ENCODE measurements around the gene CACNA1G. TPM values are rescaled to one million over a fixed set of nuclear protein-coding genes. Genes with fewer than 3 reads are reported as not detected.
A peak's percentile ranks its signal among the peaks of the same experiment; 100 is the strongest.

The CACNA1G gene
- total RNA-seq, 1 donor from 2014 or later: 0.27 TPM

- H3K36me3 Mint-ChIP-seq (ENCODE audit: low read depth, unreplicated experiment): no peaks in the 10 kb centered on the region
Measured at GRCh38 chr17:50647187-50647586, 86.7 kb downstream of the CACNA1G start.

GRCh38 chr17:50649042-50649908, 88.8 kb downstream of the CACNA1G start:
- Histone ChIP-seq H3K79me2 (ENCODE audit: insufficient read depth, low read length) (no peaks in the 10 kb centered on the region), H3K27ac (ENCODE audit: low read depth, low read length) (no peak overlapping the region), H3K9ac (ENCODE audit: low read length) (no peak overlapping the region), H3K36me3 (ENCODE audit: insufficient read depth, low read length) (no peaks in the 10 kb centered on the region), H3K27me3 (ENCODE audit: insufficient read depth, low read length) (no peaks in the 10 kb centered on the region), H4K20me1 (ENCODE audit: insufficient read depth, low read length) (no peaks in the 10 kb centered on the region), H3K4me2 (ENCODE audit: low read length) (no peak overlapping the region), H3K9me3 (ENCODE audit: insufficient read depth, low read depth, low read length) (no peaks in the 10 kb centered on the region), H3K4me1 (ENCODE audit: insufficient read depth, low read length) (no peaks in the 10 kb centered on the region), H3K4me3 (ENCODE audit: insufficient read depth, low read depth, low read length) (no peak overlapping the region), H2AFZ (ENCODE audit: low read depth, low read length) (no peak overlapping the region)
- H3K4me3 Mint-ChIP-seq (ENCODE audit: unreplicated experiment): no peak overlapping the region
- H3K4me1 Mint-ChIP-seq (ENCODE audit: low read depth, unreplicated experiment): no peaks in the 10 kb centered on the region
- H3K36me3 Mint-ChIP-seq (ENCODE audit: low read depth, unreplicated experiment): no peaks in the 10 kb centered on the region
- no peak for DNase-seq (ENCODE audit: low read depth)
- H3K27me3 Mint-ChIP-seq (ENCODE audit: low read depth, unreplicated experiment): peaks cover 12% of the 10 kb centered on the region
- no peak for TF ChIP-seq EZH2 (IDR thresholded peaks at IDR 0.05; ENCODE audit: insufficient read depth, low read length)
- TF ChIP-seq CTCF (IDR thresholded peaks at IDR 0.05; ENCODE audit: insufficient read depth, low read depth, low read length): no peak
- no peak overlapping the region for H3K27ac Mint-ChIP-seq (ENCODE audit: unreplicated experiment)
- peaks cover 2% of the 10 kb centered on the region for H3K9me3 Mint-ChIP-seq (ENCODE audit: unreplicated experiment)
- FAIRE-seq: no peak

More at GRCh38 chr17:50647187-50647586, 86.7 kb downstream of the CACNA1G start:
- Histone ChIP-seq H3K4me2 (ENCODE audit: low read length) (no peak overlapping the region), H3K36me3 (ENCODE audit: insufficient read depth, low read length) (no peaks in the 10 kb centered on the region), H3K27ac (ENCODE audit: low read depth, low read length) (no peak overlapping the region), H3K79me2 (ENCODE audit: insufficient read depth, low read length) (no peaks in the 10 kb centered on the region), H3K27me3 (ENCODE audit: insufficient read depth, low read length) (no peaks in the 10 kb centered on the region), H3K4me1 (ENCODE audit: insufficient read depth, low read length) (no peaks in the 10 kb centered on the region), H3K4me3 (ENCODE audit: insufficient read depth, low read depth, low read length) (no peak overlapping the region), H2AFZ (ENCODE audit: low read depth, low read length) (no peak overlapping the region), H3K9me3 (ENCODE audit: insufficient read depth, low read depth, low read length) (no peaks in the 10 kb centered on the region), H4K20me1 (ENCODE audit: insufficient read depth, low read length) (no peaks in the 10 kb centered on the region), H3K9ac (ENCODE audit: low read length) (no peak overlapping the region)
- H3K27ac Mint-ChIP-seq (ENCODE audit: unreplicated experiment): no peak overlapping the region
- peaks cover 2% of the 10 kb centered on the region for H3K9me3 Mint-ChIP-seq (ENCODE audit: unreplicated experiment)
- H3K4me1 Mint-ChIP-seq (ENCODE audit: low read depth, unreplicated experiment): no peaks in the 10 kb centered on the region
- H3K27me3 Mint-ChIP-seq (ENCODE audit: low read depth, unreplicated experiment): peaks cover 14% of the 10 kb centered on the region
- peak overlapping the region; percentile 35 for H3K4me3 Mint-ChIP-seq (ENCODE audit: unreplicated experiment)
- FAIRE-seq (no peak), DNase-seq (ENCODE audit: low read depth) (no peak)
- TF ChIP-seq CTCF (IDR thresholded peaks at IDR 0.05; ENCODE audit: insufficient read depth, low read depth, low read length) (no peak), EZH2 (IDR thresholded peaks at IDR 0.05; ENCODE audit: insufficient read depth, low read length) (no peak)

- DNase-seq (ENCODE audit: low read depth) (no peak), FAIRE-seq (no peak)
- Histone ChIP-seq H2AFZ (ENCODE audit: low read depth, low read length) (no peak overlapping the region), H3K4me2 (ENCODE audit: low read length) (no peak overlapping the region), H3K9me3 (ENCODE audit: insufficient read depth, low read depth, low read length) (no peaks in the 10 kb centered on the region), H3K27ac (ENCODE audit: low read depth, low read length) (no peak overlapping the region), H3K4me3 (ENCODE audit: insufficient read depth, low read depth, low read length) (no peak overlapping the region), H3K4me1 (ENCODE audit: insufficient read depth, low read length) (no peaks in the 10 kb centered on the region), H3K27me3 (ENCODE audit: insufficient read depth, low read length) (no peaks in the 10 kb centered on the region), H3K9ac (ENCODE audit: low read length) (no peak overlapping the region), H4K20me1 (ENCODE audit: insufficient read depth, low read length) (no peaks in the 10 kb centered on the region), H3K36me3 (ENCODE audit: insufficient read depth, low read length) (no peaks in the 10 kb centered on the region), H3K79me2 (ENCODE audit: insufficient read depth, low read length) (no peaks in the 10 kb centered on the region)
- no peaks in the 10 kb centered on the region for H3K9me3 Mint-ChIP-seq (ENCODE audit: unreplicated experiment)
- H3K27me3 Mint-ChIP-seq (ENCODE audit: low read depth, unreplicated experiment): peaks cover 12% of the 10 kb centered on the region
- H3K36me3 Mint-ChIP-seq (ENCODE audit: low read depth, unreplicated experiment): no peaks in the 10 kb centered on the region
- H3K27ac Mint-ChIP-seq (ENCODE audit: unreplicated experiment): no peak overlapping the region
- no peak for TF ChIP-seq CTCF (IDR thresholded peaks at IDR 0.05; ENCODE audit: insufficient read depth, low read depth, low read length)
- TF ChIP-seq EZH2 (IDR thresholded peaks at IDR 0.05; ENCODE audit: insufficient read depth, low read length): no peak
- H3K4me3 Mint-ChIP-seq (ENCODE audit: unreplicated experiment): no peak overlapping the region
- no peaks in the 10 kb centered on the region for H3K4me1 Mint-ChIP-seq (ENCODE audit: low read depth, unreplicated experiment)
Measured at GRCh38 chr17:50651661-50652060, 91.1 kb downstream of the CACNA1G start.
